ENCODE data around the gene CFAP74.

The CFAP74 gene

DNA sequence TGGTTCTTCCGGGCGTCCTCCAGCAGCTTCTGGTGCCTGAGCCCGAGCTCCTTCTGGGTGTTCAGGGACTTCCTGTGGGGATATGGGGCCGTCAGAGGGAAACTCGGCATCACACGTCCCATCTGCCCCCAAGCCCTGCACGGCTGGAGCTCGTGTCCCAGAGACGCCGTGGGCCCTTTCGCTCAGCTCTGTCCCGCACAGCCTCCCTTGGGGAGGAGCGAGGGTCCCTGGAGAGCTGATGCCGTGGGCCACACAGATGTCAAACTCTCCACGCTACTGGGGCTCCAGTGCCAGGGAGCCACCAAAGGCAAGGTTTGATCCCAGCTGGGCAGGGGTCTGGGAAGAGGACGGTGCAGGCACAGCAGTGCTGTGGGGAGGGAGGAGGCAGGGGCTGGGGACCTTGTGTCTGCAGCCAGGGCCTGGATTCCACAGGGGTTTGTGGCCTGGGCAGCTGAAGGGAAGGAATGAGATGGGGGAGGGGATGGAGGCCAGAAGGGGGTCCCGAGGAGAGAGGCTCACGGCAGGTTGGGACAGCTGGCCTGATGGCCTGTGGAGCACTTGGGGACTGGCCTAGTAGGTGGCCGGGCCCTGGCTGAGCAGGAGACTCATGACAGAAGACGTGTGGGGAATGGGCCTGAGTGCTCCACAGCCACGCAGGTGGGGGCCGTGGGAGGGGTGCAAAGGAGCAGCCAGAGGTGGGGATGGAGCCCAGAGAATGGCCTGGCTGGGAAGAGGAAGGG, 30.4 kb downstream of the CFAP74 start:
- H3K27me3 Mint-ChIP-seq, result no peaks in the 10 kb centered on the region
- H3K4me3 Mint-ChIP-seq, result no peak overlapping the region
- no peaks in the 10 kb centered on the region for H3K36me3 Mint-ChIP-seq
- H3K9me3 Mint-ChIP-seq, result no peaks in the 10 kb centered on the region
- no peaks in the 10 kb centered on the region for H3K4me1 Mint-ChIP-seq
- H3K27ac Mint-ChIP-seq, result no peak overlapping the region

DNA sequence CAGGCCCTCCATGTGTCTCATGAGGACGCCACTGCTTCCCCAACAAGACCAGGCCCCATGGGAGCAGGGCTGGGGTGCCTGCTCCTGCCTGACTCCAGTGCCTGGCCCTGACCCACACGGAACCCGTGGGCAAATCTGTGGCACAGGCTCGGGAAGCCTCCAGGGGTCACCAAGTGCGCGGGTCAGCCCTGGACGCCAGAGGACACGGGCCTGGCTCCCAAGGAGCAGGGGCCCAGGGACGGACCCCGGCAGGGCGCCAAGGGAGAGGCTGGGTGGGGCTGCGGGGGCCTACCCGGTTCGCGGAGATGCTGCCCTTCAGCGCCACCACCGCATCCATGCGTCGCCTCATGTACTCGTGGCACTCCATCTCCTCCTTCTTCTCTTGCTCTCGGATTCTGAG, 31.9 kb downstream of the CFAP74 start:
- H3K9me3 Mint-ChIP-seq, result no peaks in the 10 kb centered on the region

DNA sequence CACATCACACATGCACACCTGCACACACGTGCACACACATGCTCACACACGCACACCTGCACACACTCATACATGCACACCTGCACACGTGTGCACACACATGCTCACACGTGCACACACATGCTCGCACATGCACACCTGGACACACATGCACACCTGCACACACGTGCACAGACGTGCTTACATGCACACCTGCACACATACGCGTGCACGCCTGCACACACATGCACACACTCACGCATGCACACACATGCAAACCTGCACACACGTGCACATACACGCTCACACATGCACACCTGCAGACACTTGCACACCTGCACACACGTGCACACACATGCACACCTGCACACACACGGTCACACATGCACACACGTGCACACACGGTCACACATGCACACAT, 32.6 kb downstream of the CFAP74 start:
- H3K9me3 Mint-ChIP-seq, result no peaks in the 10 kb centered on the region
- H3K27me3 Mint-ChIP-seq, result no peaks in the 10 kb centered on the region
- H3K27ac Mint-ChIP-seq, result no peak overlapping the region
- H3K36me3 Mint-ChIP-seq, result no peaks in the 10 kb centered on the region
- H3K4me3 Mint-ChIP-seq, result no peak overlapping the region
- no peaks in the 10 kb centered on the region for H3K4me1 Mint-ChIP-seq

More for the DNA sequence above, 31.9 kb downstream of the CFAP74 start:
- Mint-ChIP-seq H3K4me1 (no peaks in the 10 kb centered on the region), H3K27ac (no peak overlapping the region), H3K4me3 (no peak overlapping the region), H3K27me3 (no peaks in the 10 kb centered on the region), H3K36me3 (no peaks in the 10 kb centered on the region)

DNA sequence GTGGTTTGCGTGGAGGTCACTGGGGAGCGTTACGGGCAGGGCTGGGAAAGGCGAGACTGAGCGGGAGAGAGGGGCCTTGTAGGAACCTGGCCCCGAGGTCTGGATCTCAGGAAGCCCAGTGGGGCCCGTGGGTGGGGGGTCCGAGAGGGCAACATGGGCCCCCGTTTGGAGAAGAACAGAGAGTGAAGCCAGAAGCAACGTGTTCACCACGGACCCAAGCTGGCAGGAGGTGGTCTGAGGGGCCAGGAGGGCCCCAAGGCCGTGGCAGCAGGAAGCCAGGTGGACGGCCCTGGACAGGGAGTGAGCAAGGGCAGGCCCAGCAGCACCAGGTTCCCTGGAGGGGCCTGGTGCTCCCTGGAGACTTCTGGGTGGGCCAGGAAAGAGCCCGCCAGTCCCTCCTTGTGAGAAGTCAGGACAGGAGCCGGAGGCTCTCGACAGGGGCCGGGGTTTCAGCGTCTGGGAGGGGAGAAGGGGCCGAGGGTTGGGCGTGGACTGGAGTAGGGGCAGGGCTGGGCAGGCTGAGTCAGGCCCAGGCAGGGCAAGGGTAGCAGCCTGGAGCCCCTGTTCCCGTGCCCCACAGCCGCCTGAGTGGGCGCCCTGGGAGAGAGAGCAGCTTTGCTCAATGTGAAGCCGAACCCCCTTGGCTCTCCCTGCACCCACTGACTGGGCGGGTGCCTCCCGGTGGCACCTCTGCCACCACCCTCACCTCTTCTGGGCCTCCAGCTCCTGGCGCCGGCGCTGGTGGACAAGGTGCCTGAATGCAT, 33.5 kb downstream of the CFAP74 start:
- Mint-ChIP-seq H3K4me1 (no peaks in the 10 kb centered on the region), H3K27me3 (no peaks in the 10 kb centered on the region), H3K9me3 (no peaks in the 10 kb centered on the region), H3K36me3 (no peaks in the 10 kb centered on the region), H3K27ac (no peak overlapping the region), H3K4me3 (no peak overlapping the region)

DNA sequence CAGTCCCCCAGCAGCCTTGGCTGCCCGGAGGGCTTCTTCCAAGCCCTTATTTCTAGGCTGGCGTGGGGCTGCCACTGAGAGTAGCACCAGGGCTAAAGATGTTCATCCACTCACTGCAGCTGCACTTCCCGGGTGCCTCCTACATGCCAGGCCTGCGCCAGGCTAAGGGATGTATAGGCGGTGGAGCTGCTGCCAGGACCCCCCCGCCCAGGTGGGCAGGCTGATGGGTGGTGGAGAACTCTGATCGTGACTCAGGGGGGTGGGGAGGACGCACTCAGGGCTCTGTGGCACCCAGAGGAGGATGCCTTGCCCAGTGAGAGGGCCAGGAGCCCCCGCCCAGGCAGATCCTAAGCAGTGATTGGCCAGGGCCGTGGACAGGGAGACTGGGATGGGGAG, 34.1 kb downstream of the CFAP74 start:
- no peaks in the 10 kb centered on the region for H3K9me3 Mint-ChIP-seq
- H3K27me3 Mint-ChIP-seq, result no peaks in the 10 kb centered on the region
- H3K27ac Mint-ChIP-seq, result no peak overlapping the region
- H3K36me3 Mint-ChIP-seq, result no peaks in the 10 kb centered on the region
- H3K4me1 Mint-ChIP-seq, result no peaks in the 10 kb centered on the region
- H3K4me3 Mint-ChIP-seq, result no peak overlapping the region

DNA sequence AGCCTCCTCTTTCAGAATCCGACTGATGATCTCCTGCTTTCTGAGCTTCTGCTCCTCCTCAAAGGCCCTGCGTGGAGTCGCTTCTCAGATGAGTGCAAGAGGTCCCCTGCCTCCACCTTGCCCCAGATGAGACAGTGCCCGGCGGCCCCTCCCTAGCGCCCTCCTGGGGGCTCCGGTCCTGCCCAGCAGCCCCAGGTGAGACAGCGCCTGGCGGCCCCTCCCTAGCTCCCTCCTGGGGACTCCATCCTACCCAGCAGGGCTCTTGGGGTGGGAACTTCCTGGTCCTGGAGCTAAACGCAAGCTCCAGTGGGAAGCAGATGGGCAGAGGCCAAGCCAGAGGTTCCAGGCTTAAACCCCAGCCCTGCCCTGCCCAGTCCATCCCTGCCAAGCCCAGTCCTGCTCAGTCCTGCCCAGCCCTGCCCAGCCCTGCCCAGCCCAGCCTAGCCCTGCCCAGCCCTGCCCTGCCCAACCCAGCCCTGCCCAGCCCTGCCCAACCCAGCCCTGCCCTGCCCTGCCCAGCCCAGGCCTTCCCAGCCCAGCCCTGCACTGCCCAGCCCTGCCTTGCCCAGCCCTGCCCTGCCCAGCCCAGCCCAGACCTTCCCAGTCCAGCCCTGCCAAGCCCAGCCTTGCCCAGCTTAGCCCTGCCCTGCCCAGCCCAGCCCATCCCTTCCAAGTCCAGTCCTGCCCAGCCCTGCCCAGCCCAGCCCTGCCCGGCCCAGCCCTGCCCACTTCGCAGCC, 34.6 kb downstream of the CFAP74 start:
- no peaks in the 10 kb centered on the region for H3K9me3 Mint-ChIP-seq

DNA sequence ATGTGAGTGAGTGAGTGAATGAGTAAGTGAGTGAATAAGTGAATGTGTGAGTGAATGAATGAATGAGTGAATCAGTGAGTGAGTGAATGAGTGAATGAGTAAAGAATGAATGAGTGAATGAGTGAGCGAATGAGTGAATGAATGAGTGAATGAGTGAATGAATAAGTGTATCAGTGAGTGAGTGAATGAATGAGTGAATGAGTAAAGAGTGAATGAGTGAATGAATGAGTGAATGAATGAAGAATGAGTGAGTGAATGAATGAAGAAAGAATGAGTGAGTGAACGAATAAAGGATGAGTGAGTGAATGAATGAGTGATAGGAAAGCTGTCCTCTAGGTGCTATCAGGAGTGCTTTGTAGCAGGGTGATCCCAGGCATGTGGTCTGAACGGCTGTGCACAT, 35.7 kb downstream of the CFAP74 start:
- H3K9me3 Mint-ChIP-seq, result no peaks in the 10 kb centered on the region
- H3K27ac Mint-ChIP-seq, result no peak overlapping the region
- no peaks in the 10 kb centered on the region for H3K4me1 Mint-ChIP-seq
- H3K27me3 Mint-ChIP-seq, result no peaks in the 10 kb centered on the region
- no peaks in the 10 kb centered on the region for H3K36me3 Mint-ChIP-seq
- no peak overlapping the region for H3K4me3 Mint-ChIP-seq

More for the DNA sequence above, 34.6 kb downstream of the CFAP74 start:
- Mint-ChIP-seq H3K27me3 (no peaks in the 10 kb centered on the region), H3K4me1 (no peaks in the 10 kb centered on the region), H3K4me3 (no peak overlapping the region), H3K36me3 (no peaks in the 10 kb centered on the region), H3K27ac (no peak overlapping the region)

DNA sequence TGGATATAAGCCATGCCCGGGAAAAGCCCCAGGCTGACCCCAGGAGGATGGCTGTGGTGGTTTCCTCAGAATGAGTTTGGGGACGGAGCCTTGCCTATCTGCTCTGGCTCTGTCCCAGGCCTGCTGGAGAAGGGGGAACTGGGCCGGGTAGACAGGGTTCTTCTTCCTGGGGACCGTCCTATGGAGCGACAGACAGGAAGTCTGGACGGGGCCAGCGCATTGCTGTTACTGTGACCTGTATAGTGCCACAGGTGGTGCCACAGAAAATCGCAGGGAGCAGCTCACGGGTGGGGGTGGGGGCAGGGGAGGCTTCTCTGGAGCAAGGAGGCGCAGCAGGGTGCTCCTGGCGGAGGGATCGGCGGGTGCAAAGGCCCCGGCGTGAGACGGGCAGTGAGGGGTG, 36.4 kb downstream of the CFAP74 start:
- no peaks in the 10 kb centered on the region for H3K4me1 Mint-ChIP-seq
- H3K27me3 Mint-ChIP-seq, result peaks cover 4% of the 10 kb centered on the region

DNA sequence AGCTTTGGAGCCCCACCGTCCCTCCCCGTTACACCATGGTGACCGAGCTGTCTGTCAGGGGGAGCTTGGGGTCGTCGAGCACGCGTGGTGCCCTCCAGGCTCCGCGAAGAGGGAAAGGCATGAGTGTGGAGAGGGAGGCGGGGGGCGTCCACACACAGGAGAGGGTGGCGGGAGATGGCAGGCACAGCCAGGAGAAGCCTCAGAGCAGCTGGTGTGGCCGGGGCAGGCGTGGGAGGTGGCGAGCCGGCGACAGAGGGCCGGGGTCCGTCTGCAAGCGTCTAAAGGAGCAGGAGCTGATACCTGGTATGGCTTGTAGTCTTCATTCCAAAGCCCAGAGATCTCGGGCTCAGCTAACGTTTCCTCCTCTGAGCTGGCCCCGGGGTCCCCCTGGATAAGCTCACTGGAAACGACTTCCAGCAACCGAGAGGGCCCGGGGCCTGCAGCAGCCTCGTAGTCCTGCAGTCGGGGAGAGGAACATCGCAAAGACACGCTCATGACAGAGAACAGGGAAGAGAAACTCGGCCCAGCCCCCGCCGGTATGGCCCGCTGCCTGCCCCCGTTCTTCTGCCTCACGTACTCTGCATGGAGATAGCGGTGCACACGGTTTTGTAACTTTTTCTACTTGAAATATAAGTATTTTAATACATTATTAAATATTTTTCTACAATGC, 37.4 kb downstream of the CFAP74 start:
- Mint-ChIP-seq H3K9me3 (no peaks in the 10 kb centered on the region), H3K4me3 (no peak overlapping the region), H3K27me3 (peaks cover 4% of the 10 kb centered on the region), H3K36me3 (no peaks in the 10 kb centered on the region), H3K27ac (no peak overlapping the region), H3K4me1 (no peaks in the 10 kb centered on the region)

More for the DNA sequence above, 36.4 kb downstream of the CFAP74 start:
- Mint-ChIP-seq H3K9me3 (no peaks in the 10 kb centered on the region), H3K4me3 (no peak overlapping the region), H3K27ac (no peak overlapping the region), H3K36me3 (no peaks in the 10 kb centered on the region)

DNA sequence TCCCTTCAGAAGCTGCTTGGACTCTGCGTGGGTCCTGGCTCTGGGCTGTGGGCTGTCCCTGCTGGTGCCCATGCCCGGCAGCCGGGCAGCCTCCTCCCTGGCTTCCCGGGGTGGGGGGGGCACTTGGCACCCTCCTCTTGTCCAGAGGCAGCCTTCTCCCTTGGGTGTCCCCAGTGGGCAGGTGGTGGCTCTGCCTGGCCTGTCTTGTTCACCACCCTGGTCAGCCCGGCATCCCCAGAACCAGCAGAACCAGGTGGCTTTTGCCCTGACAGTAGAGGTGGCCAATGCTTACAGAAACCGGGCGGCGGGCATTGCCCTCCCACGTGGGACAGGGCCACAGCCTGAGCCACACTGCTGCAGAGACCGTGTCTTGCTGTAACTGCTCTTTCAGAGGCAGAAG, 38.0 kb downstream of the CFAP74 start:
- H3K27me3 Mint-ChIP-seq, result peaks cover 10% of the 10 kb centered on the region

DNA sequence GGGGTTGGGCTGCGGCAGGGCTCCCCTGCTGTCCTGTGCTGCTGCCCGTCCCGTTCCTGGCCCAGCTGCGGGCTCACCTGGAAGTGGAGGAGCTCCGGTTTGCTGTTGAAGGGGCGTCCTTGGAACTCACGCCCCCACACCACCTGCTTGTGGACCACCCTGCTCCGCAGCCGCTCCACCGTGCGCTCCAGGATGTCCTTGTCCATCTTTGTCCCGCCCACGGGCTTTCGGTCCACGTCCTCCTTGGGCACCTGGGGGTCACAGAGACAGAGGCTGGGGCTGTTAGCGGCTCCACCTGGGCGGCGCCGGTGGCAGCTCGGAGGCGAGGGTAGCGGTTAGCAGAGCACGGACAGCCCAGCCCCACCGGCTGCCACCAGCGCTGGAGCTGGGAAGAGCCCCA, 38.8 kb downstream of the CFAP74 start:
- no peaks in the 10 kb centered on the region for H3K9me3 Mint-ChIP-seq
- no peaks in the 10 kb centered on the region for H3K36me3 Mint-ChIP-seq
- H3K27ac Mint-ChIP-seq, result no peak overlapping the region
- no peak overlapping the region for H3K4me3 Mint-ChIP-seq
- peaks cover 11% of the 10 kb centered on the region for H3K27me3 Mint-ChIP-seq
- H3K4me1 Mint-ChIP-seq, result no peaks in the 10 kb centered on the region

More for the DNA sequence above, 38.0 kb downstream of the CFAP74 start:
- H3K4me1 Mint-ChIP-seq, result no peaks in the 10 kb centered on the region
- H3K4me3 Mint-ChIP-seq, result no peak overlapping the region
- no peaks in the 10 kb centered on the region for H3K9me3 Mint-ChIP-seq
- H3K27ac Mint-ChIP-seq, result no peak overlapping the region
- no peaks in the 10 kb centered on the region for H3K36me3 Mint-ChIP-seq

DNA sequence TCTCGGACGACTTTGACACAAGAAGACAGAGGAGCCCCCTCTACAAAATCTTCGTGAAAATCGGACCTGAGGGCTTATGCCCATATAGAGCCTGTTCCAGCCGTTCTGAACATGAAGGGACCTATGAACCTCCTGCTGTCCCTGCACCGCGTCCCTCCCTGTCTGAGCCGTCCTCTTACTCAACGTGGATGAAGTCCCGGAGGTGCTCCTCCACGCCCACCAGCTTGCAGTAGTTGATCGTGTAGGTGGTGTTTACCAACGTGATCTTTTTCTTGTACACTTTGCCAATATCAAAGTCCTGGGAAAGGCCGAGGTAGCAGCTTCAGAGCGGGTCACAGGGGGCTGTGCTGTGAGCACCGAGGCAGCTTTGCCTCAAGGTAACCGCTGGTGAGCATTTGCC, 40.0 kb downstream of the CFAP74 start:
- H3K36me3 Mint-ChIP-seq, result no peaks in the 10 kb centered on the region
- H3K27me3 Mint-ChIP-seq, result peaks cover 12% of the 10 kb centered on the region
- no peak overlapping the region for H3K27ac Mint-ChIP-seq
- H3K4me3 Mint-ChIP-seq, result no peak overlapping the region
- H3K4me1 Mint-ChIP-seq, result no peaks in the 10 kb centered on the region
- H3K9me3 Mint-ChIP-seq, result no peaks in the 10 kb centered on the region

DNA sequence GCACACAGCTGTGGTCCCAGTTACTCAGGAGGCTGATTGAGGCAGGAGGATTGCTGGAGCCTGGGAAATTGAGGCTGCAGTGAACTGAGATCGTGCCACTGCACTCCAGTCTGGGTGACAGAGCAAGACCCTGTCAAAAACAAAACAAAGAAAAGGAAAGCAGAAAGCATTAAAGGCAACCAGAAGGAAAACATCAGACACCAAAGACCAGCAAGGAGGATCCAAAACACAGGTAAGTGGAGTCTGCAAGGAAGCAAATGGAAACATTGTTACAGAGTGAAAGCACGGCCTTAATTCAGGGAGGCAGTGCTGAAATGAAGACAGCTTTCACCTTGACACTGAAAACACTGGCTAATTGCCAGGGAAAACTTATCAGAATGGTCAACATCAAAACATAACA, 40.8 kb downstream of the CFAP74 start:
- H3K27ac Mint-ChIP-seq, result no peak overlapping the region
- peaks cover 12% of the 10 kb centered on the region for H3K27me3 Mint-ChIP-seq
- H3K36me3 Mint-ChIP-seq, result no peaks in the 10 kb centered on the region
- no peaks in the 10 kb centered on the region for H3K9me3 Mint-ChIP-seq
- H3K4me1 Mint-ChIP-seq, result no peaks in the 10 kb centered on the region
- H3K4me3 Mint-ChIP-seq, result no peak overlapping the region

DNA sequence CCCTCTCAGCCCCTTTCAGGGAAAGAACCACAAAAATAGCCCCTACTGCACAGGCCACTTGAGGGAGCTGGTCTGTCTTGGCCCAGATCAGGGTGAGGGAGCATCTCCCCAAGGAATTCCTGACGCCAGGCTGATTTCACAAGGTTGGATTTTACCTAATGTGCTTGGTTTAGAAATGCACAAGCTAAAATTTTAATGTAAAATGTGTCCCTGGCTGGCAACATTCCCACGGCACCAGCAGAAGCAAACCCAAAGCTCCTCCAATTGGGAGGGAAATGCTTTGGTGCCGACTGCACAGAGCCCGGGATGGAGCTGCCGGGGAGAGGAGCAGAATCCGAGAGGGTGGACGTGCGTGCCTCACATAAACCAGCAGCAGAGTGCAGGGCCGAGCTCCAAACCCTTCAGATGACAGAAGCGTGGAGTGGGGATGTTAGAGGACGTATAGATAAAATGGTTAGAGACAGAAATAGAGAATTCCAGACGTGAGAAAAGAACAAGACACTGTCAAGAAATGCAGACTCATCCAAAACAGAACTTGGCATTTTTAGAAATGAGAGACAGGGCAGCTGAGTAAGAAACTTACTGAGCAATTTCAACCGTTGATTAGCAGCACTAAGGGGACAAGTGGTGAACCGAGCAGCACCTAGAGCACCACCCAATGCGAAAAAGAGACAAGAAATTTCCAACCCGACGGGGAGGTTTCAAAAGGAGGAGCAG, 42.9 kb downstream of the CFAP74 start:
- Mint-ChIP-seq H3K27me3 (peaks cover 12% of the 10 kb centered on the region), H3K36me3 (no peaks in the 10 kb centered on the region), H3K4me1 (no peaks in the 10 kb centered on the region), H3K4me3 (no peak overlapping the region), H3K27ac (no peak overlapping the region), H3K9me3 (no peaks in the 10 kb centered on the region)

DNA sequence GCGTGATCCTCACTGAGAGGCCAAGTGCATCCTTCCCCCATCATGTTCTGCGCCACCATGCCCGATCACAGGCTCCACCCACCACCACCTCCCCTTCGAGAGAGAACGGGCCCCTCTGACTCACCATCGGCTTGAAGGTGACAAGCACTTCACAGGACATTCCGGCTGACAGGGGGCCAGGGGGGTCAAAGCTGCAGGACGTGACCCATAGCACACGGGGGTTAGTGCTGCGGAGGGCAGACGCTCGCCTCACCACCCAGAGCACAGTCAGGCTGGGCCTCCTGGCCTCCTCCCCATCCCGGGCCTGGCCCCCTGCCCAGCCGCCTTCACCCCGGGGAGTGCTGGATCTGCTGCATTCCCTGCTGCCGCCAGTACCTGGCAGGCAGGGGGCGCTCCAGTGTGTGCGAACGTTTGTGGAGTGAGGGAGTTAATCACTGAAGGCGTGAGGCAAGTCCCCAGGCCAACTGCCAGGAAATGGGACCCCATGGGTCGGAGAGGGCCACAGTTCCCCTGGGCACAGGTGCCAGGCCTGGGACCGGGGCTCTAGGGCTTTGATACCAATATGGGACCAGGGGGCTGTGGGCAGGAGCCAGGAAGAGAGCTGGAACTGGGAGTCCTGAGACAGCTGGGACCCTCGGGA, 43.6 kb downstream of the CFAP74 start:
- H3K4me3 Mint-ChIP-seq, result no peak overlapping the region
- peaks cover 2% of the 10 kb centered on the region for H3K4me1 Mint-ChIP-seq
- no peak overlapping the region for H3K27ac Mint-ChIP-seq
- peaks cover 12% of the 10 kb centered on the region for H3K27me3 Mint-ChIP-seq
- no peaks in the 10 kb centered on the region for H3K36me3 Mint-ChIP-seq
- H3K9me3 Mint-ChIP-seq, result no peaks in the 10 kb centered on the region

Data from activated naive CD4-positive, alpha-beta T cell treated with anti-CD3 and anti-CD28 coated beads, Interleukin-2, amount 50 U/mL, for 24 hours (primary cell).